PFSK-1 (cell line): Measurements from ENCODE around the gene BRINP1.

ENCODE experiments used
- POLR2AphosphoS5 ChIP-seq: IDR thresholded peaks from 2 replicates; pipeline ENCODE4 v1.6.1; 2012; ENCODE audit warnings: low read depth, mild to moderate bottlenecking, control low read depth, low read length, moderate library complexity
- SIN3A ChIP-seq: IDR thresholded peaks from 2 replicates; pipeline ENCODE4 v1.6.1; 2012; ENCODE audit warnings: mild to moderate bottlenecking, low read length, moderate library complexity, borderline replicate concordance; ENCODE audit not compliant: insufficient read depth
- TAF1 ChIP-seq: IDR thresholded peaks from 2 replicates; pipeline ENCODE4 v1.6.1; 2012; ENCODE audit warnings: low read length, control low read depth, borderline replicate concordance; ENCODE audit not compliant: insufficient read depth
- TF ChIP-seq, protein P1 (sequence below), 2 experiments: IDR thresholded peaks; 2 replicates each; pipeline versions ENCODE4 v1.6.1 to v1.8.0; 2011 to 2012; ENCODE audit warnings: low read depth in 2 of 2, low read length in 2 of 2, control low read depth in 1 of 2, inconsistent platforms in 1 of 2, mild to moderate bottlenecking in 1 of 2, moderate library complexity in 1 of 2; ENCODE audit not compliant: insufficient read depth in 1 of 2

DNA sequence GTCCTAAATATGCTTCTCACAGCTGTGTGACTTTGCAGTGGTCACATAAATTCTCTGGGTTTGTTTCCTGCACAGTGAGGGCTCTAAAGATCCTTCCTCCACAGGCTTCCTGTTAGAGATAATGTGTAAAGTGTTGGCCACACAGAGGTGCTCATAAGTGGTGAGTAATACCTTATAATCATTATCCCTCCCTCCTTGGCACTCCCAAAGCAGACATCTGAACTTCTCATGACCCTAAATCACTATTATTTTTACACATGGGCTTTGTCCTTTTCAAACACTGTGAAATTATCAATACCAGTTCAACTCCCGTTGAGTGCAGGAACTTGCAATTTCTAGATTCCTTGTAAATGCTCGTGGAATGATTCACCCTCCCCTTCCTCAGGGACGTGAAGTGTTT, 100.2 kb downstream of the BRINP1 start:
- TF ChIP-seq POLR2AphosphoS5 (no peak), SIN3A (no peak), TAF1 (no peak)
- TF ChIP-seq, protein P1, sequence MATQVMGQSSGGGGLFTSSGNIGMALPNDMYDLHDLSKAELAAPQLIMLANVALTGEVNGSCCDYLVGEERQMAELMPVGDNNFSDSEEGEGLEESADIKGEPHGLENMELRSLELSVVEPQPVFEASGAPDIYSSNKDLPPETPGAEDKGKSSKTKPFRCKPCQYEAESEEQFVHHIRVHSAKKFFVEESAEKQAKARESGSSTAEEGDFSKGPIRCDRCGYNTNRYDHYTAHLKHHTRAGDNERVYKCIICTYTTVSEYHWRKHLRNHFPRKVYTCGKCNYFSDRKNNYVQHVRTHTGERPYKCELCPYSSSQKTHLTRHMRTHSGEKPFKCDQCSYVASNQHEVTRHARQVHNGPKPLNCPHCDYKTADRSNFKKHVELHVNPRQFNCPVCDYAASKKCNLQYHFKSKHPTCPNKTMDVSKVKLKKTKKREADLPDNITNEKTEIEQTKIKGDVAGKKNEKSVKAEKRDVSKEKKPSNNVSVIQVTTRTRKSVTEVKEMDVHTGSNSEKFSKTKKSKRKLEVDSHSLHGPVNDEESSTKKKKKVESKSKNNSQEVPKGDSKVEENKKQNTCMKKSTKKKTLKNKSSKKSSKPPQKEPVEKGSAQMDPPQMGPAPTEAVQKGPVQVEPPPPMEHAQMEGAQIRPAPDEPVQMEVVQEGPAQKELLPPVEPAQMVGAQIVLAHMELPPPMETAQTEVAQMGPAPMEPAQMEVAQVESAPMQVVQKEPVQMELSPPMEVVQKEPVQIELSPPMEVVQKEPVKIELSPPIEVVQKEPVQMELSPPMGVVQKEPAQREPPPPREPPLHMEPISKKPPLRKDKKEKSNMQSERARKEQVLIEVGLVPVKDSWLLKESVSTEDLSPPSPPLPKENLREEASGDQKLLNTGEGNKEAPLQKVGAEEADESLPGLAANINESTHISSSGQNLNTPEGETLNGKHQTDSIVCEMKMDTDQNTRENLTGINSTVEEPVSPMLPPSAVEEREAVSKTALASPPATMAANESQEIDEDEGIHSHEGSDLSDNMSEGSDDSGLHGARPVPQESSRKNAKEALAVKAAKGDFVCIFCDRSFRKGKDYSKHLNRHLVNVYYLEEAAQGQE (IDR thresholded peaks at IDR 0.05; ENCODE audit: insufficient read depth in 1 of 2, low read depth in 2 of 2, low read length in 2 of 2): no peak
